H1 (cell line): Measurements from ENCODE around the gene IRAK4. TPM values are rescaled to one million over a fixed set of nuclear protein-coding genes. Genes with fewer than 3 reads are reported as not detected.

ENCODE experiments used
- CTCF ChIA-PET: fragments of 300-600 bp; sonication (Branson Sonifier 250); formaldehyde crosslinking; loops from one replicate; lab custom pipeline; 2021; ENCODE audit not compliant: partially characterized antibody; lab: Charles Lee
- POLR2A ChIA-PET: fragments of 300-600 bp; sonication (Branson Sonifier 250); formaldehyde crosslinking; loops from one replicate; lab custom pipeline; 2021; ENCODE audit warnings: inconsistent platforms; ENCODE audit not compliant: partially characterized antibody; lab: Charles Lee
- DNase-seq, 2 experiments: peaks; one replicate each; pipeline versions ENCODE4 v3.0.0 to v3.0.0-alpha.2; 2010 to 2022; ENCODE audit warnings: low spot score in 2 of 2, low read depth in 1 of 2, mixed read lengths in 1 of 2
- FAIRE-seq: peaks from 2 replicates; lab custom pipeline; 2011; peaks lifted over from hg19 to GRCh38; lab: Jason Lieb, UNC
- H2AFZ ChIP-seq: 2 replicates; pipeline ENCODE4 v1.8.1; 2012; ENCODE audit warnings: low read length, inconsistent platforms
- H2AK5ac ChIP-seq: 2 replicates; pipeline ENCODE4 v1.6.1; 2013; ENCODE audit warnings: low read depth, low read length
- H2BK120ac ChIP-seq: replicated peaks from 2 replicates; pipeline ENCODE3; 2013; ENCODE audit warnings: low read depth, low read length, inconsistent platforms
- H2BK12ac ChIP-seq: 2 replicates; pipeline ENCODE4 v1.6.1; 2013; ENCODE audit warnings: low read depth, low read length
- H2BK15ac ChIP-seq: 2 replicates; pipeline ENCODE4 v1.6.1; 2013; ENCODE audit warnings: low read length
- H2BK20ac ChIP-seq: 2 replicates; pipeline ENCODE4 v1.6.1; 2013; ENCODE audit warnings: low read length
- H2BK5ac ChIP-seq: 2 replicates; pipeline ENCODE4 v1.6.1; 2013; ENCODE audit warnings: low read depth, low read length
- H3K14ac ChIP-seq: 2 replicates; pipeline ENCODE4 v1.6.1; 2013; ENCODE audit warnings: inconsistent platforms; ENCODE audit not compliant: insufficient read length
- H3K18ac ChIP-seq: 2 replicates; pipeline ENCODE4 v1.6.1; 2013; ENCODE audit warnings: low read length; ENCODE audit errors: extremely low read depth
- H3K23ac ChIP-seq: 2 replicates; pipeline ENCODE4 v1.6.1; 2013; ENCODE audit warnings: inconsistent platforms; ENCODE audit not compliant: insufficient read length
- H3K23me2 ChIP-seq: 2 replicates; pipeline ENCODE4 v1.6.1; 2013; ENCODE audit warnings: low read depth, low read length
- H3K27ac ChIP-seq: 2 replicates; pipeline ENCODE4 v1.6.1; 2011; ENCODE audit warnings: low read depth, low read length, inconsistent platforms
- H3K27me3 ChIP-seq, 4 experiments: replicated peaks in 1 of 4; 1 replicate in 1 of 4; 2 replicates in 3 of 4; pipeline versions ENCODE4 v1.6.1 to v1.8.1; 2011 to 2013; ENCODE audit warnings: low read length in 3 of 4, mild to moderate bottlenecking in 3 of 4, inconsistent platforms in 2 of 4, mixed read lengths in 2 of 4, moderate library complexity in 1 of 4; ENCODE audit not compliant: control insufficient read depth in 3 of 4, insufficient read depth in 3 of 4; ENCODE audit errors: extremely low read depth in 1 of 4
- H3K36me3 ChIP-seq, 4 experiments: 2 replicates each; pipeline versions ENCODE4 v1.6.1 to v1.8.1; 2011 to 2013; ENCODE audit warnings: mild to moderate bottlenecking in 4 of 4, low read length in 3 of 4, moderate library complexity in 2 of 4, control low read depth in 1 of 4, inconsistent platforms in 1 of 4; ENCODE audit not compliant: insufficient read depth in 4 of 4, control insufficient read depth in 2 of 4
- H3K4ac ChIP-seq: replicated peaks from 2 replicates; pipeline ENCODE3; 2013; ENCODE audit warnings: low read length, low read depth, mixed read lengths, inconsistent platforms; ENCODE audit not compliant: insufficient read length
- H3K4me1 ChIP-seq, 4 experiments: replicated peaks in 1 of 4; 1 replicate in 1 of 4; 2 replicates in 3 of 4; pipeline versions ENCODE4 v1.6.1 to v1.8.1; 2011 to 2013; ENCODE audit warnings: low read length in 3 of 4, inconsistent platforms in 2 of 4, mixed read lengths in 1 of 4; ENCODE audit not compliant: insufficient read depth in 4 of 4, control insufficient read depth in 3 of 4
- H3K4me2 ChIP-seq, 2 experiments: 2 replicates each; pipeline versions ENCODE4 v1.6.1 to v1.8.1; 2011 to 2013; ENCODE audit warnings: low read depth in 2 of 2, low read length in 2 of 2, control low read depth in 1 of 2, inconsistent platforms in 1 of 2, mild to moderate bottlenecking in 1 of 2; ENCODE audit not compliant: insufficient read depth in 1 of 2
- H3K4me3 ChIP-seq, 4 experiments: fragments of 200-600, 300-600 bp in 1 of 4; sonication (generic), shearing (Covaris generic), sonication (Bioruptor Twin) in 1 of 4; 2 replicates each; pipeline versions ENCODE4 v1.5.1 to v1.8.1; 2011 to 2016; ENCODE audit warnings: low read length in 4 of 4, low read depth in 3 of 4, control low read depth in 2 of 4, inconsistent platforms in 2 of 4, mild to moderate bottlenecking in 2 of 4, mixed read lengths in 1 of 4, moderate library complexity in 1 of 4; ENCODE audit not compliant: insufficient read depth in 2 of 4; ENCODE audit errors: extremely low read depth in 1 of 4
- H3K56ac ChIP-seq: replicated peaks from 2 replicates; pipeline ENCODE3; 2013; ENCODE audit warnings: low read depth, mild to moderate bottlenecking, mixed read lengths, low read length, inconsistent platforms; ENCODE audit not compliant: insufficient read length
- H3K79me1 ChIP-seq: 2 replicates; pipeline ENCODE4 v1.6.1; 2013; ENCODE audit warnings: low read depth, low read length, control low read depth
- H3K79me2 ChIP-seq, 2 experiments: 2 replicates each; pipeline versions ENCODE4 v1.6.1 to v1.8.1; 2012 to 2013; ENCODE audit warnings: low read length in 2 of 2, mild to moderate bottlenecking in 2 of 2, inconsistent platforms in 1 of 2; ENCODE audit not compliant: insufficient read depth in 2 of 2, control insufficient read depth in 1 of 2
- H3K9ac ChIP-seq, 4 experiments: replicated peaks in 1 of 4; 1 replicate in 1 of 4; 2 replicates in 3 of 4; pipeline versions ENCODE4 v1.6.1 to v1.8.1; 2011 to 2013; ENCODE audit warnings: low read depth in 3 of 4, low read length in 3 of 4, control low read depth in 2 of 4, mild to moderate bottlenecking in 2 of 4, moderate library complexity in 2 of 4, inconsistent platforms in 1 of 4; ENCODE audit errors: extremely low read depth in 1 of 4
- H3K9me3 ChIP-seq, 2 experiments: 2 replicates each; pipeline versions ENCODE4 v1.6.1 to v1.8.1; 2012 to 2013; ENCODE audit warnings: mild to moderate bottlenecking in 2 of 2, moderate library complexity in 2 of 2, control low read depth in 1 of 2, inconsistent platforms in 1 of 2, low read depth in 1 of 2, low read length in 1 of 2, mixed read lengths in 1 of 2; ENCODE audit not compliant: insufficient read depth in 2 of 2
- H4K20me1 ChIP-seq, 2 experiments: replicated peaks in 1 of 2; 2 replicates each; pipeline versions ENCODE3 to v1.8.1; 2011 to 2013; ENCODE audit warnings: inconsistent platforms in 2 of 2, low read length in 2 of 2, mild to moderate bottlenecking in 1 of 2; ENCODE audit not compliant: insufficient read depth in 2 of 2, control insufficient read depth in 1 of 2
- H4K5ac ChIP-seq: 2 replicates; pipeline ENCODE4 v1.6.1; 2013; ENCODE audit warnings: low read length, low read depth, mixed read lengths, inconsistent platforms; ENCODE audit not compliant: insufficient read length
- H4K8ac ChIP-seq: 2 replicates; pipeline ENCODE4 v1.8.0; 2013; ENCODE audit warnings: mild to moderate bottlenecking, moderate library complexity, low read length, inconsistent platforms; ENCODE audit not compliant: insufficient read depth; ENCODE audit errors: extremely low read depth
- H4K91ac ChIP-seq: replicated peaks from 2 replicates; pipeline ENCODE3; 2013; ENCODE audit warnings: low read length, mixed read lengths, inconsistent platforms; ENCODE audit not compliant: insufficient read length
- BRCA1 ChIP-seq: IDR thresholded peaks from 2 replicates; pipeline ENCODE4 v1.6.1; 2012; ENCODE audit warnings: low read depth, low read length, improper control_type of control experiment
- GTF2F1 ChIP-seq: IDR thresholded peaks from 2 replicates; pipeline ENCODE4 v1.6.1; 2012; ENCODE audit warnings: low read depth, low read length, improper control_type of control experiment, borderline replicate concordance
- HDAC2 ChIP-seq, 2 experiments: fragments of 300-600 bp in 1 of 2; sonication (generic) in 1 of 2; IDR thresholded peaks; 2 replicates each; pipeline ENCODE4 v1.6.1; 2011 to 2012; ENCODE audit warnings: low read depth in 2 of 2, low read length in 2 of 2, mild to moderate bottlenecking in 2 of 2, moderate library complexity in 2 of 2, borderline replicate concordance in 1 of 2, inconsistent platforms in 1 of 2
- NRF1 ChIP-seq: IDR thresholded peaks from 2 replicates; pipeline ENCODE4 v1.6.1; 2011; ENCODE audit warnings: mild to moderate bottlenecking, low read depth, low read length, improper control_type of control experiment
- SUZ12 ChIP-seq: fragments of 200-600 bp; sonication (generic); IDR thresholded peaks from 2 replicates; pipeline ENCODE4 v1.6.1; 2012; ENCODE audit warnings: mild to moderate bottlenecking, inconsistent platforms, low read length, moderate library complexity, mixed read lengths
- TEAD4 ChIP-seq: IDR thresholded peaks from 2 replicates; pipeline ENCODE4 v1.6.1; 2012; ENCODE audit warnings: low read depth, low read length, inconsistent platforms, mixed read lengths
- WGBS, 2 experiments: shearing (Covaris generic) in 1 of 2; methylation state at CpG; one replicate each; pipeline versions ENCODE4 v1.1.6 to v1.1.7; 2013 to 2015; ENCODE audit warnings: low lambda C conversion rate in 2 of 2, mixed read lengths in 2 of 2, inconsistent platforms in 1 of 2, low coverage in 1 of 2, missing lambda C conversion rate in 1 of 2; ENCODE audit not compliant: insufficient replicate concordance in 2 of 2, insufficient coverage in 1 of 2, insufficient read length in 1 of 2; ENCODE audit errors: extremely low coverage in 1 of 2, missing lambda C conversion rate in 1 of 2; 5-methylcytosine and 5-hydroxymethylcytosine counted together
- long read RNA-seq, 2 experiments: library from RNA in 1 of 2; library from capped mRNA in 1 of 2; stranded (forward); transcript quantifications; one replicate each; pipeline ENCODE4 v2.0.0, GENCODE V29; 2021; ENCODE audit warnings: inconsistent platforms in 1 of 2
- polyA minus RNA-seq, 3 experiments: library from RNA; depleted of rRNA, polyadenylated mRNA; stranded (reverse); fragments of >200 nt; gene quantifications; 1 replicate in 2 of 3; 2 replicates in 1 of 3; pipeline ENCODE4 v1.2.3, GENCODE V29; 2011
- polyA plus RNA-seq, 7 experiments: library from polyadenylated mRNA; depleted of rRNA in 3 of 7; stranded (reverse) in 5 of 7; unstranded in 2 of 7; fragments of >200 nt in 5 of 7; fragments of 200-250 nt in 2 of 7; gene quantifications; 1 replicate in 5 of 7; 2 replicates in 1 of 7; 4 replicates in 1 of 7; pipeline versions ENCODE4 v1.2.1 to v1.2.3, GENCODE V29; 2011 to 2013; ENCODE audit warnings: missing spikeins in 2 of 7, mixed read lengths in 2 of 7
- total RNA-seq: library from RNA; stranded (reverse); fragmentation: NEBNext Ultra II Directional; extraction: Animal tissue kit (Norgen Biotek cat#: 25700); gene quantifications from 2 replicates; pipeline ENCODE4 v1.2.1, GENCODE V29; 2021
- TF ChIP-seq, protein P1 (sequence below): IDR thresholded peaks from 2 replicates; pipeline ENCODE4 v1.6.1; 2011; ENCODE audit warnings: low read depth, mild to moderate bottlenecking, low read length; ENCODE audit not compliant: insufficient read depth

Gene IRAK4
- total RNA-seq, result 5.8 and 7.7 TPM in 2 replicates
- 2.2 and 2.3 TPM in 2 replicates for polyA plus RNA-seq (2011; rRNA removed)
- 3.8 TPM for polyA plus RNA-seq (2011; cell fraction: cytosol; rRNA removed)
- polyA plus RNA-seq (2011; cell fraction: nucleus; rRNA removed), result 4.3 TPM
- polyA plus RNA-seq (2012, experiment 1 of 2), result 2.5 to 4.4 TPM (median 3.8 TPM) in 4 replicates
- 0.51 TPM for polyA plus RNA-seq (2012, experiment 2 of 2)
- 3.3 TPM for polyA plus RNA-seq (2013, experiment 1 of 2)
- 3.4 TPM for polyA plus RNA-seq (2013, experiment 2 of 2)
- polyA minus RNA-seq (2011; rRNA and poly(A)+ RNA removed), result 6.7 and 10.1 TPM in 2 replicates
- polyA minus RNA-seq (2011; cell fraction: cytosol; rRNA and poly(A)+ RNA removed), result 2.2 TPM
- 12.0 TPM for polyA minus RNA-seq (2011; cell fraction: nucleus; rRNA and poly(A)+ RNA removed)
- long read RNA-seq, experiment 1, partial matches to known transcripts, result 0 of 2 reads
- long read RNA-seq, experiment 1, other reads (novel, unspliced or antisense), result 2 of 2 reads
- long read RNA-seq, experiment 2, full-length matches to known transcripts, result 2 of 6 reads
- long read RNA-seq, experiment 2, partial matches to known transcripts, result 0 of 6 reads
- long read RNA-seq, experiment 2, other reads (novel, unspliced or antisense), result 4 of 6 reads

GRCh38 chr12:43758728-43759563 is at the start of gene IRAK4, which contains the start of gene PUS7L:
TSS of gene IRAK4 (plus strand) at chr12:43758951. CDS start at chr12:43768112, 9,161 bp downstream.
TSS of gene PUS7L (minus strand) at chr12:43758790. CDS start at chr12:43755245, 3,545 bp downstream.
- Histone ChIP-seq H4K5ac (no peak within 1 kb of the TSS), H2BK15ac (no peak within 1 kb of the TSS), H3K14ac (no peak within 1 kb of the TSS), H2BK120ac (no peak within 1 kb of the TSS), H3K23me2 (no peaks in the 10 kb centered on the region; the same call in 1 of the 2 replicates), H3K18ac (peak within 1 kb of the TSS; percentile 64), H4K8ac (peak within 1 kb of the TSS; percentile 54), H2BK5ac (peak within 1 kb of the TSS; percentile 35; the same call in 1 of the 2 replicates), H3K4me3 (peak within 1 kb of the TSS; percentile 38 to 80 (median 72)), H3K27ac (peak within 1 kb of the TSS; percentile 16; the same call in 1 of the 2 replicates), H3K36me3 (peaks cover 0 to 3% (median 1%) of the 10 kb centered on the region in 4 experiments; a peak in 2 of 8 replicates), H4K91ac (peak within 1 kb of the TSS; percentile 13), H2AFZ (peak within 1 kb of the TSS; percentile 82), H3K9me3 (no peaks in the 10 kb centered on the region), H3K27me3 (no peaks in the 10 kb centered on the region), H2BK12ac (0 out of 2 replicates have a peak within 1 kb of the TSS, but pooled peaks have one; percentile 56), H3K56ac (no peak within 1 kb of the TSS), H3K4ac (no peak within 1 kb of the TSS), H3K9ac (peak within 1 kb of the TSS in 3 of 4 experiments; percentile 58 to 75 (median 65); a peak in 6 of 7 replicates), H2AK5ac (no peak within 1 kb of the TSS), H4K20me1 (no peaks in the 10 kb centered on the region), H3K23ac (no peak within 1 kb of the TSS), H3K4me1 (peaks cover 0 to 10% (median 6%) of the 10 kb centered on the region in 4 experiments; a peak in 5 of 7 replicates), H3K79me1 (no peaks in the 10 kb centered on the region), H3K79me2 (peaks cover 0 to 8% of the 10 kb centered on the region in 2 experiments; a peak in 1 of 4 replicates), H3K4me2 (peak within 1 kb of the TSS; percentile 39 to 84), H2BK20ac (no peak within 1 kb of the TSS; the same call in 1 of the 2 replicates)
- POLR2A ChIA-PET, result interaction anchor here (1.4 kb wide), 1 partner anchor 46 kb away, joined by 4 read pairs; no protein-coding TSS in a partner anchor
- WGBS, 2 experiments, result 3% methylated on average over 53 of the region's 54 CpGs; no CpG with 5 or more reads in 1 of the 2 experiments
- CTCF ChIA-PET, result interaction anchor here (0.8 to 1.6 kb wide), 5 partner anchors 16 to 316 kb away, joined by 3 to 7 read pairs (median 3); no protein-coding TSS in a partner anchor
- FAIRE-seq (peak; percentile 76), DNase-seq (peak in 1 of 2 experiments; percentile 90)
- TF ChIP-seq, protein P1, sequence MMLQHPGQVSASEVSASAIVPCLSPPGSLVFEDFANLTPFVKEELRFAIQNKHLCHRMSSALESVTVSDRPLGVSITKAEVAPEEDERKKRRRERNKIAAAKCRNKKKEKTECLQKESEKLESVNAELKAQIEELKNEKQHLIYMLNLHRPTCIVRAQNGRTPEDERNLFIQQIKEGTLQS, result no peak
- TF ChIP-seq GTF2F1, result no peak
- peak; percentile 26 to 96; a peak in 1 of 4 replicates for TF ChIP-seq HDAC2 (IDR thresholded peaks at IDR 0.05; ENCODE audit: borderline replicate concordance in 1 of 2, low read depth in 2 of 2, low read length in 2 of 2)
- no peak for TF ChIP-seq BRCA1
- no peak for TF ChIP-seq TEAD4
- no peak for TF ChIP-seq SUZ12
- peak; percentile 58 for TF ChIP-seq NRF1
